OCI-M2 (cell line): ENCODE measurements around the gene BIK.

Experiments
- DNase-seq: peaks from one replicate; lab custom pipeline; 2025; ENCODE audit not compliant: unreplicated experiment; lab: John Stamatoyannopoulos, UW

BIK gene

GRCh38 chr22:43110444-43110926 lies at the start of gene BIK:
BIK (plus strand) TSS chr22:43110750; CDS start chr22:43124023, 13,273 bp downstream.
- DNase-seq = no peak

- no peak for DNase-seq
Observed at GRCh38 chr22:43066134-43066533, 44.4 kb upstream of the BIK start.

- no peak for DNase-seq
Observed at GRCh38 chr22:43066844-43067385, 43.6 kb upstream of the BIK start.

- no peak for DNase-seq
Observed at GRCh38 chr22:43077121-43077877, 33.3 kb upstream of the BIK start.

GRCh38 chr22:43078522-43078921 lies 32.0 kb upstream of the BIK start:
- no peak for DNase-seq

GRCh38 chr22:43079742-43080141 lies 30.8 kb upstream of the BIK start:
- no peak for DNase-seq

GRCh38 chr22:43080616-43081015 lies 29.9 kb upstream of the BIK start:
- DNase-seq = no peak

GRCh38 chr22:43081968-43082367 lies 28.6 kb upstream of the BIK start:
- DNase-seq = no peak

- DNase-seq = no peak
Observed at GRCh38 chr22:43085658-43086606, 24.6 kb upstream of the BIK start.

GRCh38 chr22:43088627-43088983 lies 21.9 kb upstream of the BIK start:
- no peak for DNase-seq

- DNase-seq = peak; percentile 36
Observed at GRCh38 chr22:43088984-43089717, 21.4 kb upstream of the BIK start, which contains the start of gene TTLL1. TTLL1 (minus strand) TSS chr22:43089391; CDS start chr22:43075586, 13,805 bp downstream.

- DNase-seq = peak; percentile 6
Observed at GRCh38 chr22:43090130-43090789, 20.3 kb upstream of the BIK start.

GRCh38 chr22:43092085-43092484 lies 18.5 kb upstream of the BIK start:
- DNase-seq = no peak

GRCh38 chr22:43094085-43094484 lies 16.5 kb upstream of the BIK start:
- DNase-seq = no peak

GRCh38 chr22:43094551-43094950 lies 16.0 kb upstream of the BIK start:
- DNase-seq = no peak

- DNase-seq = no peak
Observed at GRCh38 chr22:43096420-43096819, 14.1 kb upstream of the BIK start.

GRCh38 chr22:43098356-43098755 lies 12.2 kb upstream of the BIK start:
- no peak for DNase-seq

GRCh38 chr22:43099095-43099494 lies 11.5 kb upstream of the BIK start:
- DNase-seq = no peak

- no peak for DNase-seq
Observed at GRCh38 chr22:43100225-43100624, 10.3 kb upstream of the BIK start.

- DNase-seq = no peak
Observed at GRCh38 chr22:43101306-43101705, 9.2 kb upstream of the BIK start.
